EL (cell line): Measurements from ENCODE around the gene PTPRK.
A peak's percentile ranks its signal among the peaks of the same experiment; 100 is the strongest.

Experiments
- DNase-seq: peaks from one replicate; pipeline ENCODE4 v3.0.0-alpha.2; 2016

The PTPRK gene

GRCh38 chr6:128337619-128338018 lies 182.8 kb downstream of the PTPRK start:
- no peak for DNase-seq

DNA sequence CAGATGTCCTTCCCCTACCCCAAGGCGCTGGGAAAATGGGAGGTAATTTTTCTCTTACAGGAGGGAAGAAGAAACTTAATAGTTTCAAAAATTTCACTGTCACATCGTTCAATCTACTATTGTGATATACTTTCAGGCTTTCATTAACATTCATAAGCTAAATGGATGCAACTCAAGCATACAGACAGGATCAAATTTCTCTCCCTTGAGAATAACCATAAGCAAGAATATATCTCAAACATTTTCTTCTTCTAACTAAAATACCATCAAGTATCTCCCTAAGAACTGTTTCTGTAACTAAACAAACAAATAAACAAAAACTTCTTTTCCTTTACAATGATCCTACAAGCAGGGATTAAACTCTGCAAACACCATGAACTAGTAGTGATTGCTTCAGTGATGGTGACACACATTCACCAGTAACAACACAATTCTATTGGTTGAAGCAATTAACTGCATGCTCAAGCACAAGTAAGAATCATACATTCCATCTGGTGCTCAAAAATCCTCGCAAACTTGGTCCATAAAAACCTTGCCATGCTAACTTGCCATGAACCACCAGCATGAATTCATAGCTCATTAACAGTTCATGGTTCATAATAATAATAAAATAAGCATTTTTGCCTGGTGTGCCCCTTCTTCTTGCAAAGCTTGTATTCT lies 183.8 kb downstream of the PTPRK start:
- DNase-seq: peak; percentile 14

GRCh38 chr6:128335963-128336362 lies 184.4 kb downstream of the PTPRK start:
- no peak for DNase-seq

GRCh38 chr6:128333581-128334223 lies 186.7 kb downstream of the PTPRK start:
- DNase-seq: no peak

DNA sequence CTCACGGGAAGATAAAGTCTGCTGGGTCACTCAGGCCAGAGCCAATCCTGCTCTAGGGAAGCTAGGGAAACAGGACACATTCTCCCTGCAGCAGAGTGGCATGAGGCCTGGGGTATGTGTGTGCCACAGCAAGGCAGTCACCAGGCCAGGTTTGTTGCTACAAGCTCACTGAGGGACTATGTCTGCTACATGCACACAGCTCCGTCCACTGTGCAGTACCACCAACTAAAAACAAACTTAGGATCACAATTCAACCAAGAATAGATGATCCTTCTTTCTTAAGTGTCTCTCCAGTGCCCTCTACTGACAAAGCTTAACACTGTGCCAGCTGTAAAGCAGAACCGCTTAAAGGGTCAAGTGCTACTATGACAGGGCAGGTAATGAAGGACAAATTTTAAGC lies 192.5 kb downstream of the PTPRK start:
- DNase-seq: peak; percentile 40

DNA sequence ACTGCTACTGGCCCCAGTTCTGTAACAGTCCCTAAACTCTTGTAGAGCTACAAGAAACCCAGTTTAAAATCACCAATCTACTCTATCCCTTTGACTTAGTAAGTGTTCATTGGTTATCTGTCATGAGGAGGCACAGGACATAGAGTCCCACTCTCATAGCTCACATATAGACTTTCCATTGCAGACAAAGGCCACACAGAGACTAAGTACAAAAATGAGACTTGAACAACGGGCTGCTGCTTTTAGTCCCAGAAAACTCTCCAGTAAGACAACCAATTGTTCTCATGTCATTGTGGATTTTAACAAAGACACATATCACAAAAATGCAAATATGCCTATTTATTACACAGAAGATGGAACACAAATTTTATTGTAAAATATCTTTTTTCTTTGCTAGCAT lies 197.4 kb downstream of the PTPRK start:
- DNase-seq: no peak

DNA sequence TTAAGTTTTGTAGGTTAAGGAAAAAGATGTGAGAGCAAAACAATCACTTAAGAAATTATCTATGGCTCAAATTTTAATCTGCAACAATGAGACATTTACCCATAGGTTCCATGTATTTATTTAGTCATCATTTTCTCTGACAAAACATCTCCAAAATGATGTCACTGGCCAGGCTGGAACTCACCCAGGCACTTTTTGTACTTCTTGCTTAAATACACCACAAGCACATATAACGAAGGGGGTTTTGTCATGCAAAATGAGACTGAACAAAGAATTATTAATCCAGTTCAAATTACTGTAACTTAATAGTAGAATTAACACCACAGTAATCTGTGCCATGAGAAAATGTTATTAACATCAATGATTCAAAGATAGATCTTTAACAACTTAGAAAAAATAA lies 200.5 kb downstream of the PTPRK start:
- no peak for DNase-seq

GRCh38 chr6:128319157-128319556 lies 201.2 kb downstream of the PTPRK start:
- DNase-seq: no peak

DNA sequence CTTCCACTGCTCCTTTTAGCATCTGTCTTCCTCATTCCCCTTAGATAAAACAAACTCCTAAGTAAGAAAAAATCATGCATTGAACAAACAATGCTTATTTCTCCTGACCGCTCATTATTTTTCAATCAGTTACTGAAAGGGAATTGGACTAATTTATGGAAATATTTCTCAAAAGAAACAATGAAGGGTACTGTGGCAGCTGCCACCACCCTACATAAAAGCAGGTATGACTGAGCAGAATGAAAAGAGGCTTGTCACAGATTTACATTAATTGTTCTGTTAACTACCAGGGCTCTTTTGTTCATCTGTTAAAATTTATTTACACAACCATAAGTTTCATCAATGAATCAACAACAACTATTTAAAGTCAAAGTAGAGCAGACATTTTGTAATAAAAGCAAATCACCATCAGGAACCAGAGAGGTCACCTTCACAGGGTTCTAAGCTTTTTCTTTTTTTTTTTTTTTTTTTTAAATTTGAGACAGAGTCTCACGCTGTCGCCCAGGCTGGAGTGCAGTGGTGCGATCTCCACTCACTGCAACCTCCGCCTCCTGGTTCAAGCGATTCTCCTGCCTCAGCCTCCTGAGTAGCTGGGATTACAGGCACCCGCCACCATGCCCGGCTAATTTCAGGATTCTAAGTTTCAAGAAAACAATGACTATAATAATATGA lies 204.0 kb downstream of the PTPRK start:
- no peak for DNase-seq

GRCh38 chr6:128314190-128314589 lies 206.2 kb downstream of the PTPRK start:
- DNase-seq: no peak

GRCh38 chr6:128311944-128312570 lies 208.3 kb downstream of the PTPRK start:
- no peak for DNase-seq

- no peak for DNase-seq
Measured at GRCh38 chr6:128310451-128310850, 209.9 kb downstream of the PTPRK start.

GRCh38 chr6:128307671-128308070 lies 212.7 kb downstream of the PTPRK start:
- DNase-seq: peak; percentile 13

DNA sequence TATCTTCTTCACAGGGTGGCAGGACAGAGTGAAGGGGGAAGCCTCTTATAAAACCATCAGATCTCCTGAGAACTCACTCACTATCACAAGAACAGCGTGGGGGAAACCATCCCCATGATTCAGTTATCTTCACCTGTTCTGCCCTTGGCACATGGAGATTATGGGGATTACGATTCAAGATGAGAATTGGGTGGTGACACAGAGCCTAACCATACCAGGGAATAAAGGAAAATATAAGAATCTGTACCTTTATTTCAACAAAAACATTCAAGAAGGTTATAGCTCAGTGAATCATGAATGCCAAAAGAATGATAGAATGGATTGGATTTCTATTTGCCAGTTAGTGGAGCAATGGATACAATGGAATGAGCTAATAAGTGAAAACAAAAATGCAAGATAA lies 214.4 kb downstream of the PTPRK start:
- no peak for DNase-seq

GRCh38 chr6:128305228-128305627 lies 215.2 kb downstream of the PTPRK start:
- no peak for DNase-seq

GRCh38 chr6:128303870-128304269 lies 216.5 kb downstream of the PTPRK start:
- DNase-seq: no peak

- DNase-seq: no peak
Measured at GRCh38 chr6:128302942-128303341, 217.5 kb downstream of the PTPRK start.

GRCh38 chr6:128295670-128296069 lies 224.7 kb downstream of the PTPRK start:
- DNase-seq: no peak

DNA sequence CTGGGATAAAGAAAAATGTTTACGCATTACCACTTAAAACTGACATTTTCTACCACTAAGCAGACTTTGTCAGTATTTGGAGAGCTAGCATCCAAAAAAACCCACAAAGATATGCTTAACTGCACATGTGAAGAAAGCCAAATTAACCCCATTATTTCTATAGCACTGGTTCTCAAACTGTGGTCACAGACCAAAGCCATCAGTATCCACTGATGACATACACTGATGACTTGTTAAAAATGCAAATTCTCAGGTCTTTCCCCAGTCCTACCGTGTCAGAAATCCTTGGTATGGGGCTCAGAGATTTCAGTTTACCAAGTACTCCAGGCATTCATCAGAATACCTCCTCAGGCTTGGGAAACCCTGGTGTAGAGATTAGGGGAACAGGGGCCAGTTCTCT lies 230.2 kb downstream of the PTPRK start:
- DNase-seq: no peak

GRCh38 chr6:128284128-128284527 lies 236.3 kb downstream of the PTPRK start:
- DNase-seq: no peak

GRCh38 chr6:128282961-128283360 lies 237.4 kb downstream of the PTPRK start:
- no peak for DNase-seq

DNA sequence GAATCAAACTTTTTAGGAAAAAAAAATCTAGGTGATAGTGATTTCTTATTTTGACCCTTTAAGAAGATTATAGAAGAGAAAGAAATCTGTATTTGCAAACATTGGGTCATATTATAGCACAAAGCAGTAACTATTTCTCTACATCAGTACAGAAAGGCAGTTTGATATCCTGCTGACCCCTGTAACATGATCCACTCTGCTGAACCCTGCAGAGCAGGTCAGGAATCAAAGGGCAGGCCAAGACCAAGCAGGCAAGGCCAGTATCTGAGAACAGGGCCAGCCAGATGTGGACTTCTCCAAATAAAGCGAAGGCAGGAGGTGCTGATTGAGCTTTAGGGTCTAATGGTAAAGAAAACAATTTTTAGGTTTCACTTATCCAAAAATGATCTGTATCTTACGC lies 239.4 kb downstream of the PTPRK start:
- DNase-seq: no peak

- DNase-seq: no peak
Measured at GRCh38 chr6:128280066-128280465, 240.3 kb downstream of the PTPRK start.

DNA sequence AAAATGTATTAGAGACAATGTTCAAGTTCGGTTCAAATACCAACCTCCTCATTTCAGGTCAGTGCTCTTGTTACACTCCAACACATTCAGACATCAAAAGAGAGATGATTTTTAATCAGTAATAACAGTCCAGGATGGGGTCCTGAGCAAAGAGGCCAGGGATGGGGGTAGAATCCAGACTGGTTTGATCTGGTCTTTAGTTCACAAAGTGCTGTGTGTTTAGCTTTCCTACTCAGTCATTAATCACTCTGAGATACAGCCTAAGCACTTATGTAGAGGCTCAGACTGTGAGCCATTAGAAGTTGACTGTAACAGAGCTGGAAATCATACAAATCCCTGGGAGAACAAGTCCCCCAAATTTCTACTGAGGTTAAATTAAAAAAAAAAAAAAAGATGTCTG lies 241.6 kb downstream of the PTPRK start:
- DNase-seq: no peak
